Activated T-cell treated with anti-CD3 and anti-CD28 coated beads for 24 hours (primary cell): ENCODE data around the gene FHIT.

Experiments
- DNase-seq: peaks from one replicate; pipeline ENCODE4 v3.0.0-alpha.2; 2020; ENCODE audit warnings: low read depth

Gene FHIT

GRCh38 chr3:60622349-60622748, 628.9 kb downstream of the FHIT start:
- DNase-seq: no peak

GRCh38 chr3:60617188-60617587, 634.1 kb downstream of the FHIT start:
- no peak for DNase-seq

GRCh38 chr3:60613769-60614303, 637.4 kb downstream of the FHIT start:
- DNase-seq: no peak

- DNase-seq: no peak
Observed at GRCh38 chr3:60610441-60611112, 640.7 kb downstream of the FHIT start.

GRCh38 chr3:60609446-60609845, 641.8 kb downstream of the FHIT start:
- DNase-seq: no peak

GRCh38 chr3:60603860-60604259, 647.4 kb downstream of the FHIT start:
- DNase-seq: no peak

- DNase-seq: no peak
Observed at GRCh38 chr3:60600848-60601247, 650.4 kb downstream of the FHIT start.

- no peak for DNase-seq
Observed at GRCh38 chr3:60599586-60599985, 651.7 kb downstream of the FHIT start.

- DNase-seq: no peak
Observed at GRCh38 chr3:60598671-60599070, 652.6 kb downstream of the FHIT start.

- no peak for DNase-seq
Observed at GRCh38 chr3:60594025-60594424, 657.2 kb downstream of the FHIT start.

- DNase-seq: no peak
Observed at GRCh38 chr3:60591267-60591666, 660.0 kb downstream of the FHIT start.

- no peak for DNase-seq
Observed at GRCh38 chr3:60588806-60589205, 662.4 kb downstream of the FHIT start.

- DNase-seq: no peak
Observed at GRCh38 chr3:60585918-60586317, 665.3 kb downstream of the FHIT start.

GRCh38 chr3:60584250-60584649, 667.0 kb downstream of the FHIT start:
- no peak for DNase-seq

- DNase-seq: no peak
Observed at GRCh38 chr3:60582288-60582687, 669.0 kb downstream of the FHIT start.

- DNase-seq: no peak
Observed at GRCh38 chr3:60580809-60581208, 670.4 kb downstream of the FHIT start.

- no peak for DNase-seq
Observed at GRCh38 chr3:60579734-60580133, 671.5 kb downstream of the FHIT start.

- no peak for DNase-seq
Observed at GRCh38 chr3:60578936-60579335, 672.3 kb downstream of the FHIT start.

GRCh38 chr3:60577601-60578000, 673.7 kb downstream of the FHIT start:
- DNase-seq: no peak

GRCh38 chr3:60575718-60576272, 675.5 kb downstream of the FHIT start:
- no peak for DNase-seq

GRCh38 chr3:60574046-60574769, 677.0 kb downstream of the FHIT start:
- no peak for DNase-seq

GRCh38 chr3:60573494-60573893, 677.8 kb downstream of the FHIT start:
- no peak for DNase-seq

- no peak for DNase-seq
Observed at GRCh38 chr3:60571511-60571910, 679.7 kb downstream of the FHIT start.
